Measurements from ENCODE around the gene DNAJC27. TPM values are rescaled to one million over a fixed set of nuclear protein-coding genes. Genes with fewer than 3 reads are reported as not detected.

The DNAJC27 gene
- polyA plus RNA-seq, 1 experiment, result 2.3 TPM

- Histone ChIP-seq H3K4me3 (ENCODE audit: low read depth, low read length) (no peak overlapping the region), H3K27me3 (ENCODE audit: control insufficient read depth, insufficient read depth, low read length) (no peaks in the 10 kb centered on the region), H3K36me3 (ENCODE audit: control insufficient read depth, insufficient read depth, low read length) (no peaks in the 10 kb centered on the region)
- no peak for TF ChIP-seq CTCF (IDR thresholded peaks at IDR 0.05; ENCODE audit: insufficient read depth, low read depth, low read length)
- CTCF ChIA-PET, result interaction anchor here (0.7 to 2.0 kb wide), 5 partner anchors 8 to 134 kb away, joined by 3 to 8 read pairs (median 5); no protein-coding TSS in a partner anchor
- no peak for DNase-seq (ENCODE audit: low read depth)
- POLR2A ChIA-PET, result interaction anchor here (0.7 kb wide), 1 partner anchor 265 kb away, joined by 3 read pairs; no protein-coding TSS in a partner anchor
Observed at GRCh38 chr2:24994146-24994724, 22.5 kb upstream of the DNAJC27 start.

GRCh38 chr2:24993406-24994145, 21.8 kb upstream of the DNAJC27 start:
- TF ChIP-seq CTCF (IDR thresholded peaks at IDR 0.05; ENCODE audit: insufficient read depth, low read depth, low read length), result no peak
- no peaks in the 10 kb centered on the region for H3K27me3 ChIP-seq (ENCODE audit: control insufficient read depth, insufficient read depth, low read length)
- no peak for DNase-seq (ENCODE audit: low read depth)
- no peaks in the 10 kb centered on the region for H3K36me3 ChIP-seq (ENCODE audit: control insufficient read depth, insufficient read depth, low read length)
- H3K4me3 ChIP-seq (ENCODE audit: low read depth, low read length), result no peak overlapping the region
- CTCF ChIA-PET, result interaction anchor here (0.7 to 2.0 kb wide), 4 partner anchors 9 to 136 kb away, joined by 3 to 8 read pairs (median 6); no protein-coding TSS in a partner anchor
- POLR2A ChIA-PET, result interaction anchor here (0.7 kb wide), 1 partner anchor 266 kb away, joined by 3 read pairs; no protein-coding TSS in a partner anchor

GRCh38 chr2:24986372-24986771, 14.6 kb upstream of the DNAJC27 start:
- ChIA-PET POLR2A (no interaction called here), CTCF (interaction anchor here (1.0 to 3.7 kb wide), 4 partner anchors 9 to 142 kb away, joined by 4 to 14 read pairs (median 7); no protein-coding TSS in a partner anchor)
- no peaks in the 10 kb centered on the region for H3K36me3 ChIP-seq (ENCODE audit: control insufficient read depth, insufficient read depth, low read length)
- no peaks in the 10 kb centered on the region; the same call in 1 of the 2 replicates for H3K27me3 ChIP-seq (ENCODE audit: control insufficient read depth, insufficient read depth, low read length)
- DNase-seq (ENCODE audit: low read depth), result no peak
- TF ChIP-seq CTCF (IDR thresholded peaks at IDR 0.05; ENCODE audit: insufficient read depth, low read depth, low read length), result no peak
- no peak overlapping the region for H3K4me3 ChIP-seq (ENCODE audit: low read depth, low read length)

- Histone ChIP-seq H3K4me3 (ENCODE audit: low read depth, low read length) (no peak overlapping the region), H3K27me3 (ENCODE audit: control insufficient read depth, insufficient read depth, low read length) (no peaks in the 10 kb centered on the region; the same call in 1 of the 2 replicates), H3K36me3 (ENCODE audit: control insufficient read depth, insufficient read depth, low read length) (no peaks in the 10 kb centered on the region)
- DNase-seq (ENCODE audit: low read depth), result no peak
- CTCF ChIA-PET, result interaction anchor here (1.2 to 3.7 kb wide), 4 partner anchors 8 to 143 kb away, joined by 5 to 14 read pairs (median 7); no protein-coding TSS in a partner anchor
- POLR2A ChIA-PET, result no interaction called here
- TF ChIP-seq CTCF (IDR thresholded peaks at IDR 0.05; ENCODE audit: insufficient read depth, low read depth, low read length), result no peak
Observed at GRCh38 chr2:24985511-24985910, 13.8 kb upstream of the DNAJC27 start.

GRCh38 chr2:24984912-24985311, 13.2 kb upstream of the DNAJC27 start:
- no peak for DNase-seq (ENCODE audit: low read depth)
- POLR2A ChIA-PET, result no interaction called here
- no peak for TF ChIP-seq CTCF (IDR thresholded peaks at IDR 0.05; ENCODE audit: insufficient read depth, low read depth, low read length)
- CTCF ChIA-PET, result interaction anchor here (1.7 to 3.7 kb wide), 3 partner anchors 9 to 144 kb away, joined by 5 to 14 read pairs (median 9); no protein-coding TSS in a partner anchor
- Histone ChIP-seq H3K27me3 (ENCODE audit: control insufficient read depth, insufficient read depth, low read length) (no peaks in the 10 kb centered on the region; the same call in 1 of the 2 replicates), H3K36me3 (ENCODE audit: control insufficient read depth, insufficient read depth, low read length) (no peaks in the 10 kb centered on the region), H3K4me3 (ENCODE audit: low read depth, low read length) (no peak overlapping the region)

Data from BJ (cell line).